MM.1S (cell line): ENCODE data around the gene ULBP1.
"Not testable (repeated sequence)": the region's sequence is repeated elsewhere in the genome, so short reads cannot be mapped to it uniquely, and the experiment has no call there.

ENCODE experiments used
- DNase-seq: peaks from one replicate; pipeline ENCODE4 v3.0.0-alpha.2; 2015
- H2AFZ ChIP-seq: fragments of 300-600 bp; sonication (generic); 2 replicates; pipeline ENCODE4 v1.6.0; 2016; ENCODE audit warnings: antibody characterized with exemption, low read length
- H3F3A ChIP-seq: fragments of 300-600 bp; sonication (generic); 2 replicates; pipeline ENCODE4 v1.6.1; 2016; ENCODE audit warnings: mild to moderate bottlenecking, antibody characterized with exemption, low read length, moderate library complexity, mixed read lengths; ENCODE audit not compliant: insufficient read depth
- H3K27ac ChIP-seq: fragments of 300-600 bp; sonication (generic); 2 replicates; pipeline ENCODE4 v1.5.1; 2016; ENCODE audit warnings: mild to moderate bottlenecking, low read length
- H3K27me3 ChIP-seq: fragments of 300-600 bp; sonication (generic); replicated peaks from 2 replicates; pipeline ENCODE4 v1.6.0; 2016; ENCODE audit warnings: low read length; ENCODE audit not compliant: insufficient read depth
- H3K36me3 ChIP-seq: fragments of 300-600 bp; sonication (generic); replicated peaks from 2 replicates; pipeline ENCODE4 v1.6.1; 2016; ENCODE audit warnings: mild to moderate bottlenecking, low read length, mixed read lengths; ENCODE audit not compliant: insufficient read depth
- H3K4me1 ChIP-seq: fragments of 300-600 bp; sonication (generic); 2 replicates; pipeline ENCODE4 v1.6.1; 2016; ENCODE audit warnings: low read length, mixed read lengths
- H3K4me2 ChIP-seq: fragments of 300-600 bp; sonication (generic); 2 replicates; pipeline ENCODE4 v1.6.0; 2016; ENCODE audit warnings: low read depth, low read length
- H3K4me3 ChIP-seq: fragments of 300-600 bp; sonication (generic); 2 replicates; pipeline ENCODE4 v1.5.1; 2016; ENCODE audit warnings: low read length, mixed read lengths
- H3K79me2 ChIP-seq: fragments of 300-600 bp; sonication (generic); 2 replicates; pipeline ENCODE4 v1.6.1; 2016; ENCODE audit warnings: mixed run types, low read length, mixed read lengths
- H3K9ac ChIP-seq: fragments of 300-600 bp; sonication (generic); 2 replicates; pipeline ENCODE4 v1.6.1; 2016; ENCODE audit warnings: low read length, mixed read lengths
- H3K9me2 ChIP-seq: fragments of 300-600 bp; sonication (generic); replicated peaks from 2 replicates; pipeline ENCODE4 v1.6.1; 2016; ENCODE audit warnings: mild to moderate bottlenecking, low read length, mixed read lengths; ENCODE audit not compliant: insufficient read depth
- H3K9me3 ChIP-seq: fragments of 300-600 bp; sonication (generic); replicated peaks from 2 replicates; pipeline ENCODE4 v1.6.1; 2016; ENCODE audit warnings: mild to moderate bottlenecking, low read length, mixed read lengths; ENCODE audit not compliant: insufficient read depth
- H4K20me1 ChIP-seq: fragments of 300-600 bp; sonication (generic); 2 replicates; pipeline ENCODE4 v1.6.1; 2016; ENCODE audit warnings: mild to moderate bottlenecking, low read length, moderate library complexity, mixed read lengths; ENCODE audit not compliant: insufficient read depth
- CTCF ChIP-seq: fragments of 300-600 bp; sonication (generic); IDR thresholded peaks from 2 replicates; pipeline ENCODE4 v1.5.1; 2016; ENCODE audit warnings: antibody characterized with exemption, low read length, mixed read lengths
- EZH2 ChIP-seq: fragments of 300-600 bp; sonication (generic); optimal IDR thresholded peaks from 2 replicates; pipeline ENCODE3; 2017; ENCODE audit warnings: low read depth, mild to moderate bottlenecking, antibody characterized with exemption, low read length, mixed read lengths
- EZH2phosphoT487 ChIP-seq: fragments of 300-600 bp; sonication (generic); IDR thresholded peaks from 2 replicates; pipeline ENCODE4 v1.6.1; 2018; ENCODE audit warnings: antibody characterized with exemption, low read length

Gene ULBP1

GRCh38 chr6:149999636-150000035 is 35.9 kb downstream of the ULBP1 start:
- Histone ChIP-seq H3K27ac (no peak overlapping the region), H3K9me3 (no peaks in the 10 kb centered on the region), H3F3A (no peaks in the 10 kb centered on the region), H3K4me2 (no peak overlapping the region), H3K36me3 (no peaks in the 10 kb centered on the region), H4K20me1 (no peaks in the 10 kb centered on the region), H3K27me3 (no peaks in the 10 kb centered on the region), H3K4me3 (no peak overlapping the region), H3K9ac (no peak overlapping the region), H3K9me2 (no peaks in the 10 kb centered on the region), H3K79me2 (no peaks in the 10 kb centered on the region), H2AFZ (no peak overlapping the region), H3K4me1 (0 out of 2 replicates have a peak, but pooled peaks cover 4% of the 10 kb centered on the region)
- no peak for DNase-seq
- TF ChIP-seq CTCF, result no peak
- no peak for TF ChIP-seq EZH2
- no peak for TF ChIP-seq EZH2phosphoT487

GRCh38 chr6:150001295-150002008 is 37.7 kb downstream of the ULBP1 start:
- Histone ChIP-seq H3K4me3 (no peak overlapping the region), H3K9me3 (no peaks in the 10 kb centered on the region), H3K4me2 (no peak overlapping the region), H3K9me2 (no peaks in the 10 kb centered on the region), H3F3A (no peaks in the 10 kb centered on the region), H3K9ac (no peak overlapping the region), H4K20me1 (no peaks in the 10 kb centered on the region), H3K36me3 (no peaks in the 10 kb centered on the region), H2AFZ (no peak overlapping the region), H3K27me3 (peaks cover 4% of the 10 kb centered on the region; the same call in 1 of the 2 replicates), H3K79me2 (no peaks in the 10 kb centered on the region), H3K4me1 (0 out of 2 replicates have a peak, but pooled peaks cover 4% of the 10 kb centered on the region), H3K27ac (no peak overlapping the region)
- DNase-seq, result no peak
- TF ChIP-seq EZH2phosphoT487 (no peak), EZH2 (no peak), CTCF (no peak)

GRCh38 chr6:150002710-150003109 is 39.0 kb downstream of the ULBP1 start:
- no peaks in the 10 kb centered on the region for H3K9me2 ChIP-seq

GRCh38 chr6:150003599-150003998 is 39.9 kb downstream of the ULBP1 start:
- H2AFZ ChIP-seq, H3K9me3 ChIP-seq, H3K79me2 ChIP-seq, H3K27me3 ChIP-seq, H4K20me1 ChIP-seq, H3K27ac ChIP-seq, H3K9me2 ChIP-seq, DNase-seq, H3K9ac ChIP-seq, H3K36me3 ChIP-seq, H3K4me3 ChIP-seq, H3K4me2 ChIP-seq, H3K4me1 ChIP-seq, H3F3A ChIP-seq: not testable (repeated sequence)

More at GRCh38 chr6:150002710-150003109, 39.0 kb downstream of the ULBP1 start:
- H3K27ac ChIP-seq, result no peak overlapping the region
- no peak for TF ChIP-seq CTCF
- TF ChIP-seq EZH2, result no peak
- no peak for TF ChIP-seq EZH2phosphoT487
- no peaks in the 10 kb centered on the region for H3K79me2 ChIP-seq
- DNase-seq, result no peak
- 0 out of 2 replicates have a peak, but pooled peaks cover 4% of the 10 kb centered on the region for H3K4me1 ChIP-seq
- H3K36me3 ChIP-seq, result no peaks in the 10 kb centered on the region
- H3K4me2 ChIP-seq, result no peak overlapping the region
- H3F3A ChIP-seq, result no peaks in the 10 kb centered on the region
- H3K9ac ChIP-seq, result no peak overlapping the region
- peaks cover 4% of the 10 kb centered on the region; the same call in 1 of the 2 replicates for H3K27me3 ChIP-seq
- no peak overlapping the region for H2AFZ ChIP-seq
- no peaks in the 10 kb centered on the region for H3K9me3 ChIP-seq
- no peak overlapping the region for H3K4me3 ChIP-seq
- no peaks in the 10 kb centered on the region for H4K20me1 ChIP-seq
